ENCODE data around the gene ACOT12. TPM values are rescaled to one million over a fixed set of nuclear protein-coding genes. Genes with fewer than 3 reads are reported as not detected.

The ACOT12 gene
- total RNA-seq, 2 donors from 2014 or later, result not detected

DNA sequence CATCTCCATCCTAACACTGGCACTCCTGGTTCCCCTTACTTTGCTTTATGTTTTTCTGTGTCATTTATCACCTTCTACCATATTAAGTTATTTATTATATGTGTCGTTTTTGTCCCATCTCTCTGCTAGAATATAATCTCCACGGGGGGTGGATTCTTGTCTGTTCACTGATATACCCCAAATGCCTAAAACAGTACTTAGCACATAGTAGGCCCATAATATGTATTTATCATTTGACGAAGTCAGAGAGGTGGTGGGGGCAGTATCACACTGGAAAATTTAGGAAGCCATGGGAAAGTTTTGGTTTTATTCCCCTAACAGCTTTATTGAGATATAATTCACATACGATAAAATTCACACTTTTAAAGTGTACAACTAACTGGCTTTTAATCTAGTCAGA is 78.1 kb downstream of the ACOT12 start:
- TF ChIP-seq, protein P1, sequence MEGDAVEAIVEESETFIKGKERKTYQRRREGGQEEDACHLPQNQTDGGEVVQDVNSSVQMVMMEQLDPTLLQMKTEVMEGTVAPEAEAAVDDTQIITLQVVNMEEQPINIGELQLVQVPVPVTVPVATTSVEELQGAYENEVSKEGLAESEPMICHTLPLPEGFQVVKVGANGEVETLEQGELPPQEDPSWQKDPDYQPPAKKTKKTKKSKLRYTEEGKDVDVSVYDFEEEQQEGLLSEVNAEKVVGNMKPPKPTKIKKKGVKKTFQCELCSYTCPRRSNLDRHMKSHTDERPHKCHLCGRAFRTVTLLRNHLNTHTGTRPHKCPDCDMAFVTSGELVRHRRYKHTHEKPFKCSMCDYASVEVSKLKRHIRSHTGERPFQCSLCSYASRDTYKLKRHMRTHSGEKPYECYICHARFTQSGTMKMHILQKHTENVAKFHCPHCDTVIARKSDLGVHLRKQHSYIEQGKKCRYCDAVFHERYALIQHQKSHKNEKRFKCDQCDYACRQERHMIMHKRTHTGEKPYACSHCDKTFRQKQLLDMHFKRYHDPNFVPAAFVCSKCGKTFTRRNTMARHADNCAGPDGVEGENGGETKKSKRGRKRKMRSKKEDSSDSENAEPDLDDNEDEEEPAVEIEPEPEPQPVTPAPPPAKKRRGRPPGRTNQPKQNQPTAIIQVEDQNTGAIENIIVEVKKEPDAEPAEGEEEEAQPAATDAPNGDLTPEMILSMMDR (IDR thresholded peaks at IDR 0.05), result no peak
- no peaks in the 10 kb centered on the region for H3K9me3 ChIP-seq
- intact Hi-C loops (cut with DNase I), result no loop called here

GRCh38 chr5:81315336-81315735 is 78.6 kb downstream of the ACOT12 start:
- Histone ChIP-seq H3K27me3 (no peaks in the 10 kb centered on the region), H3K4me3 (no peak overlapping the region), H3K36me3 (no peaks in the 10 kb centered on the region), H3K27ac (no peak overlapping the region), H3K4me1 (no peaks in the 10 kb centered on the region), H3K9ac (ENCODE audit: low read depth in 2 of 2, low read length in 2 of 2) (no peak overlapping the region), H3K9me3 (no peaks in the 10 kb centered on the region)
- TF ChIP-seq, protein P1 (IDR thresholded peaks at IDR 0.05), result no peak
- intact Hi-C loops (cut with DNase I), result no loop called here
- DNase-seq, result no peak

More for the DNA sequence above, 78.1 kb downstream of the ACOT12 start:
- H3K36me3 ChIP-seq, result no peaks in the 10 kb centered on the region
- H3K4me3 ChIP-seq, result no peak overlapping the region
- no peak for DNase-seq
- no peak overlapping the region for H3K27ac ChIP-seq
- no peaks in the 10 kb centered on the region for H3K27me3 ChIP-seq
- H3K4me1 ChIP-seq, result no peaks in the 10 kb centered on the region
- H3K9ac ChIP-seq (ENCODE audit: low read depth in 2 of 2, low read length in 2 of 2), result no peak overlapping the region

GRCh38 chr5:81314581-81314980 is 79.4 kb downstream of the ACOT12 start:
- intact Hi-C loops (cut with DNase I), result no loop called here

DNA sequence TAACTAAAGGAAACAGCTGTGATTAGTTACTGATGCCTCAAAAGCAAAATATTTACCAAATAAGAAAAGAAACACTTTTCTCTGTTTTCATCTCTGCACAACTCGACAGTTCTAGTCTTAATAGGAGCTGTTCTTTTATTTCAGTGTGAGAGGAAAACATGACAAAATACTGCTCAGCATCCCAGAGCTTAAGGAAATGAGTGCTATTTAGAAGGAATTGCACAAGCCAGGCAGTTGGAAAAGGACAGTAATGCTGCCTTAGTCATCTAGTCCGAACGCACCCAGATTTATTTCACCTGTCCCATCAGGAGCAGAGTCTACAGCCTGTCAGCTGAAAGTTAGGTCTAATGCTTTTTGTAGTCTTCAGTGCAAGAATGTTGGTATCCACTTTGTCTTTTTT is 80.2 kb downstream of the ACOT12 start:
- TF ChIP-seq, protein P1 (IDR thresholded peaks at IDR 0.05), result no peak
- H3K27ac ChIP-seq, result no peak overlapping the region
- no peak for DNase-seq
- no peak overlapping the region for H3K9ac ChIP-seq (ENCODE audit: low read depth in 2 of 2, low read length in 2 of 2)
- H3K4me1 ChIP-seq, result no peaks in the 10 kb centered on the region
- H3K36me3 ChIP-seq, result no peaks in the 10 kb centered on the region
- H3K9me3 ChIP-seq, result no peaks in the 10 kb centered on the region
- intact Hi-C loops (cut with DNase I), result no loop called here
- H3K4me3 ChIP-seq, result no peak overlapping the region
- no peaks in the 10 kb centered on the region for H3K27me3 ChIP-seq

More at GRCh38 chr5:81314581-81314980, 79.4 kb downstream of the ACOT12 start:
- no peaks in the 10 kb centered on the region for H3K4me1 ChIP-seq
- H3K27ac ChIP-seq, result no peak overlapping the region
- TF ChIP-seq, protein P1 (IDR thresholded peaks at IDR 0.05), result no peak
- no peaks in the 10 kb centered on the region for H3K27me3 ChIP-seq
- H3K9me3 ChIP-seq, result no peaks in the 10 kb centered on the region
- H3K36me3 ChIP-seq, result no peaks in the 10 kb centered on the region
- DNase-seq, result no peak
- H3K4me3 ChIP-seq, result no peak overlapping the region
- no peak overlapping the region for H3K9ac ChIP-seq (ENCODE audit: low read depth in 2 of 2, low read length in 2 of 2)

GRCh38 chr5:81313278-81313677 is 80.7 kb downstream of the ACOT12 start:
- H3K27me3 ChIP-seq, result no peaks in the 10 kb centered on the region
- H3K36me3 ChIP-seq, result no peaks in the 10 kb centered on the region
- H3K9ac ChIP-seq (ENCODE audit: low read depth in 2 of 2, low read length in 2 of 2), result no peak overlapping the region
- no peak overlapping the region for H3K4me3 ChIP-seq
- H3K4me1 ChIP-seq, result no peaks in the 10 kb centered on the region
- TF ChIP-seq, protein P1 (IDR thresholded peaks at IDR 0.05), result no peak
- no peak overlapping the region for H3K27ac ChIP-seq
- DNase-seq, result no peak
- H3K9me3 ChIP-seq, result no peaks in the 10 kb centered on the region
- intact Hi-C loops (cut with DNase I), result no loop called here
